SJSA1 (cell line): ENCODE data around the gene EID1. TPM values are rescaled to one million over a fixed set of nuclear protein-coding genes. Genes with fewer than 3 reads are reported as not detected.

Experiments used
- DNase-seq, 2 experiments: peaks; one replicate each; pipeline ENCODE4 v3.0.0-alpha.2; 2015 to 2020; ENCODE audit warnings: low spot score in 2 of 2, low read depth in 1 of 2
- H3K27ac ChIP-seq: fragments of 250-450 bp; sonication (Bioruptor Pico); 2 replicates; pipeline ENCODE4 v1.5.1; 2020; ENCODE audit warnings: mild to moderate bottlenecking, moderate library complexity
- H3K27me3 ChIP-seq: fragments of 250-450 bp; sonication (Bioruptor Pico); replicated peaks from 2 replicates; pipeline ENCODE4 v1.5.1; 2020; ENCODE audit warnings: mild to moderate bottlenecking, moderate library complexity
- H3K36me3 ChIP-seq: fragments of 250-450 bp; sonication (Bioruptor Pico); 2 replicates; pipeline ENCODE4 v1.5.1; 2020; ENCODE audit warnings: mild to moderate bottlenecking
- H3K4me1 ChIP-seq: fragments of 250-450 bp; sonication (Bioruptor Pico); replicated peaks from 2 replicates; pipeline ENCODE4 v1.6.1; 2021; ENCODE audit warnings: mild to moderate bottlenecking
- H3K4me3 ChIP-seq: fragments of 250-450 bp; sonication (Bioruptor Pico); 2 replicates; pipeline ENCODE4 v1.5.1; 2020; ENCODE audit warnings: mild to moderate bottlenecking
- H3K9me3 ChIP-seq: fragments of 250-450 bp; sonication (Bioruptor Pico); replicated peaks from 2 replicates; pipeline ENCODE4 v1.5.1; 2020; ENCODE audit warnings: mild to moderate bottlenecking
- total RNA-seq: library from RNA; depleted of rRNA; stranded (reverse); fragments of >200 nt; shearing (Covaris generic); gene quantifications from 2 replicates; pipeline ENCODE4 v1.2.3, GENCODE V29; 2014

EID1 gene
- total RNA-seq, 1 experiment from 2014 or later = 378 TPM

DNA sequence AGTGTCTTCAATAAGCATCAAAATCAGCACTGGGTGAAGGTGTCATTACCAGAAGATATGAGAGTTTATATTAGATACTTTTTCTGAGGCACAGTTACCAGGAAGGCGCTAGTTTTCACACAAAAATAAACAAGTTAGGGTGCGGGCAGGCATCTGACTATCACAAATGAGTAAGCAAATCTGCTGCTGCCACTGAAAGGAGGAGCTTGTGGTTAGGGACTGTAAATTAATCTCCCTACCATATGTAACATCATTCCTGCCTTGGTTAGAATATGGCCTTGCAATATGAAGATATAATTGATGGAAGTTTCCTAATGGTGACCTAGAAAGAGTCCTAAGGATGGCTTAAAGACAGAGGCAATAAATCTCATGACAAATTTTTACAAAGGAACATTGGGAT is 19.5 kb upstream of the EID1 start:
- Histone ChIP-seq H3K27ac (peak overlapping the region; percentile 83), H3K4me1 (peaks cover 45% of the 10 kb centered on the region), H3K36me3 (no peaks in the 10 kb centered on the region), H3K9me3 (no peaks in the 10 kb centered on the region), H3K4me3 (no peak overlapping the region), H3K27me3 (no peaks in the 10 kb centered on the region)
- peak; percentile 67 to 71 for DNase-seq

DNA sequence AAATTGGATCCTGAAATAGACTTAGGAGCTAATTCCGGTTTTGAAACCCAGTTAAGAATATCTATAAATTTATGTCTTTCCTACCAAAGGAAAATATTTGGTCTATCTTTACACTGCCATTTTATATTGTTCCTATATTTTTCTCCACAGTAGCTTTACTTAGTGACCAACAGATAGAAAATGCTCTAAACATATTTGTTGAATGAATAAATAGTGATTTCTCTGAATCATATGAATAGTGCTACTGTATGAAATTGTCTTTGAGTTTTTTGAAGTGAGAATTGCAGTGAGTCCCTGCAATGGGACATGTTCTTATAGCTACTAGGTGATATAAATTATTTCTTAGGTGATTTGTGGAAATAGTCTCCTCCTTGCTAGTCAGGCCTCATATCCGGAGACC is 18.5 kb upstream of the EID1 start:
- no peak for DNase-seq
- Histone ChIP-seq H3K27ac (peak overlapping the region; percentile 83), H3K27me3 (no peaks in the 10 kb centered on the region), H3K36me3 (no peaks in the 10 kb centered on the region), H3K4me1 (peaks cover 45% of the 10 kb centered on the region), H3K4me3 (no peak overlapping the region), H3K9me3 (no peaks in the 10 kb centered on the region)

DNA sequence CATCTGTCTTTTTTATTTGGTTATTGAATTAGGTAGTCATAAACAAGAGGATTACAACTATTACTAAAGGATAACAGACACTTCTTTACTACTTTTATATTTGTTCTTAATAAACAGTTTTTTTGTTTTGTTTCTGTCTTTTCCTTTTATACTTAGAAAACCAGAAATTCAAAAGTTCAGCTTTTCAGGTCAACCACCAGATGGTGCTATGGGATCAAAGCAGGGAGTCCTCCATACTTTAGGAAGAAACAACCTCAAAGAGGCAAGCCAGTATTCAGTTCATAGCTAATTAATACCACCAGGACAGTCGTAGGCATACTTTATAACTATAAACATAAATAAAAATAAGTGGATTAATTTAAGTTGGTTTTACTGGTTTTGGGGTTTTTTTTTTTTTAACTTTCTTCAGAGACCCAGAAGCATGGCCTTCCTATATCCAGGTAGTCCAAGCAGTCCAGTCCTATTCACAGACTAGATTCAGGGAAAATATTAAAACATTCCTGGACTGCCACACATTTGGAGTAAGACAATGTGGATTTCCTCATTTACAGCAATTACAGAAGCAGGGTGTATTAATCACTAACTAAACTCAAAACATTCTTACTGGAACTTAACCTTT is 16.0 kb upstream of the EID1 start:
- DNase-seq = peak; percentile 57 to 58
- H3K4me1 ChIP-seq = peaks cover 46% of the 10 kb centered on the region
- H3K27ac ChIP-seq = no peak overlapping the region
- H3K36me3 ChIP-seq = no peaks in the 10 kb centered on the region
- no peaks in the 10 kb centered on the region for H3K27me3 ChIP-seq
- H3K4me3 ChIP-seq = no peak overlapping the region
- no peaks in the 10 kb centered on the region for H3K9me3 ChIP-seq

DNA sequence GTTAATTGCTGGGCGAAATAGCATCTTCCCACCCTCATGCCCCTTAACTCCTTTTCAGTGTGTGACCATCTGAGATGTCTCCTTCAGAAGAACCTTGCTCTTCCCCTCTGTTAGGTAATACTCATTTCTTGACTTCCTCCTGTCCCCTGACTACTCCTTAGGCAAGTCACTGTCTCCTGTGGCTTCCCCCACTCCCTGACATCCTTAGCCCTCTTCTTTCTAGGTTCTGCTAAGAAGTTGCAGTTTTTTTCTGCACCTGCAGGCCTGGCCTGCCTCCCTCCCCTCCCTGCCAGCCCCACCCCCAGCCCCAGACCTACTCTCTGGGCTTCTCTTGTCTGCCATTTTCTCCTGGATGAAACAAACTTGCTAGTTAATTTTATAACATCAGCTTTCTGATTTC is 15.2 kb upstream of the EID1 start:
- no peak for DNase-seq
- Histone ChIP-seq H3K27me3 (no peaks in the 10 kb centered on the region), H3K4me3 (no peak overlapping the region), H3K9me3 (no peaks in the 10 kb centered on the region), H3K36me3 (no peaks in the 10 kb centered on the region), H3K4me1 (peaks cover 48% of the 10 kb centered on the region), H3K27ac (no peak overlapping the region)

DNA sequence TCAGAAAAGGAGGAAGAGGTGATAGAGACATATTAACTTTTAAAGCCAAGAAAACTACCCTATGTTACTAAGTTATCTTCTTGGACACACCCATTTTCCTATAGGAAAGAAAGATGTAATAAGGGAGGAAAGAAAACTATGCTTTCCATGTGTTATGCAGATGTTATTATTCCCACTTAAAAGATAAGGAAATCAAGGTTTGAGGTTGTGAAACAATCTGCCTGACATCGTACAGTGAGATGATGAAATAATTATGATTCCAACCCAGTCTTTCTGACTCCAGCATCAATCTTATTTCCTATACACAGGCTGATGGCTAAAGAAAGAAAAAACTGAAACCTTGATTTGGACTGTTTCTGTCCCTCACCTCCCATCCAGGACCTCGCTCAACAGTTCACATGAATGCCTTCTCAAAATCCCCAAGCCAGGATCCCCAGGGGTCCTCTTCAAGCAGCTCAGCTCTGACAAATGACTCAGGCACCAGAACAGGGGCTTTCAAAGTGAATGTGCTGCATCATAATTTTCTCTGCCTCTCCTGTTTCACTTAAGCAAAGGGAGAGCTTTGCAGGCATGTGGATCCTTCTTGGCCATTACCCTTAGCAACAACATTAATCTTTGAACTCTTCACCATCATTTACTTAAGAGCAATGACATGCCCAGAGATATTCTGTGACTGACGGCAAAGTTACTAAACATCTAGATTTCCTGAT is 12.4 kb upstream of the EID1 start:
- H3K27ac ChIP-seq = peak overlapping the region; percentile 91
- DNase-seq = peak in 1 of 2 experiments; percentile 64
- H3K4me3 ChIP-seq = no peak overlapping the region
- H3K4me1 ChIP-seq = peaks cover 44% of the 10 kb centered on the region
- no peaks in the 10 kb centered on the region for H3K9me3 ChIP-seq
- no peaks in the 10 kb centered on the region for H3K27me3 ChIP-seq
- H3K36me3 ChIP-seq = no peaks in the 10 kb centered on the region

DNA sequence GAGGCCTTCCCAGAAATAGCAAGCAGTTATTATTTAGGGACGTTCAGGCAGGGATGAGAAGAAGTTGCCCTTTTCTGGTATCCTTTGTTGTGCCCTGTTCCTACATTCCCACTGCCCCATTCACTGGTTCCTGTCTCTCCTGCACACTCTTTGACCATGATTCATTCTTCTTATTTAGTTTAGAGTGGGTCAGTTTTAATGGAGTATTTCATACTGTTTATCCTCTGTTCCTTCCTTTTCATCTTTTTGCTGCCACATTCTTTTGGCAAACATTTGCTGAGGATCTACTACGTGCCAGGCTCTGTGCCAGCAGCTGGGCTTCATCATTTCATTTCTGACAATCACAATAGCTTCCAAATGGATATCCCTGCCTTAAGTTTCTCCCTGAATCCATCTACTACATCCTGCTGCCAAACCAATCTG is 11.8 kb upstream of the EID1 start:
- Histone ChIP-seq H3K27me3 (no peaks in the 10 kb centered on the region), H3K36me3 (no peaks in the 10 kb centered on the region), H3K4me1 (peaks cover 44% of the 10 kb centered on the region), H3K27ac (peak overlapping the region; percentile 91), H3K4me3 (no peak overlapping the region), H3K9me3 (no peaks in the 10 kb centered on the region)
- DNase-seq = peak; percentile 71 to 84

DNA sequence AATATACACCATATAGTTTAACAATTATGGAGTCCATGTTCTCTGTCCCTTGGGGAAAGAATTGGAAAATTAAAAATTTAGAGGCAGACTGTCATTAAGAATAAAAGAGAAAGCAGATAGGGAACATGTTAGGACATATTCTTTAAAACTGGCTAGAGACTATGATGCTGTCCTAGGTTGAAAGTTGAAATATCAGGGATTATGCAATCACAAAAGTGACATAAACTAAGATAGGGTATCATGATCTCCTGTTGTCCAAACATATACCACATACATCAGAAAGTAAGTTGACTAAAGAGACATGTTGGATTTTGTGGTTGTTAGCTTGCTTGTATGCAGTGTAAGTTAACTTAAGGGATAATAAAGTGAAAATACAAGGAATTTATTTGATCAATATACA is 9.9 kb upstream of the EID1 start:
- H3K4me3 ChIP-seq = no peak overlapping the region
- H3K36me3 ChIP-seq = no peaks in the 10 kb centered on the region
- DNase-seq = no peak
- no peaks in the 10 kb centered on the region for H3K27me3 ChIP-seq
- H3K27ac ChIP-seq = peak overlapping the region; percentile 54
- no peaks in the 10 kb centered on the region for H3K9me3 ChIP-seq
- peaks cover 44% of the 10 kb centered on the region for H3K4me1 ChIP-seq

DNA sequence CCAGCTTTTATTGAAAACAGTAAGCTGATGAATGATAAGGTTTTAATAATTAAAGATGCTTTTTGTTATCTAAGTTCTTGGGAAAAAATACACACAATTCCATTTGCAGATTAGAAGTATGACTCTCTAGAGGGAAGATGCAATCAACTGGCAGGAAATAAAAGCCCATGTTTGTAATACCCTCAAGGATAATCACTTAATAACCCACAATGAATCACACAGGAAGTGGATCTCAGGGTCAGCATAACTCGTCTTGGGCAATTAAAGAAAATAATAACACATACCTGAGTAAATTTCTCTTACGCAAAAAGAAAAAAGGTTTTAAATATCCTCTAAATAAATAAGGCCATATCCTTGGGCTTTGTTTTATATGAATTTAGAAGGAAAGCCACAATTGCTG is 9.4 kb upstream of the EID1 start:
- no peaks in the 10 kb centered on the region for H3K36me3 ChIP-seq
- peak in 1 of 2 experiments; percentile 79 for DNase-seq
- no peaks in the 10 kb centered on the region for H3K9me3 ChIP-seq
- H3K27me3 ChIP-seq = no peaks in the 10 kb centered on the region
- no peak overlapping the region for H3K4me3 ChIP-seq
- H3K4me1 ChIP-seq = peaks cover 44% of the 10 kb centered on the region
- peak overlapping the region; percentile 54 for H3K27ac ChIP-seq

DNA sequence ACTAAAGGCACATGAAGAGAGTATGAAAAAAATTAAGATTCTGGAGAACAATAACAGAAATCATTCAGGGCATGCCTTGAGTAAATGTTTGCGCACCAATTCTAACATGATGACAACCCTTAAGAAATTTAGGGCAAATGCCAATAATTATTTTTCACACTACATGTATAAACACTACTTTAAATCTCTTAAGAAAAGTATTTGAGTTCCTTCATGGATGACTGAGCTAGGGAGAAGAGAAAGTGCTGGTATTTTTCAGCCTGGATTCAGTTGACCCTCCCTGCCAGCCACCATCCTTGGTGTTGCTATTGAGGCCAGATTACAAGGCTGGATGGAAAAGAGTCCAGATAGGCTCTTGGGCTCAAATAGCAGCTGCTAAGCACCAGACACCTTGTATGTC is 8.0 kb upstream of the EID1 start:
- Histone ChIP-seq H3K4me3 (no peak overlapping the region), H3K27me3 (no peaks in the 10 kb centered on the region), H3K27ac (no peak overlapping the region), H3K36me3 (no peaks in the 10 kb centered on the region), H3K4me1 (peaks cover 52% of the 10 kb centered on the region), H3K9me3 (no peaks in the 10 kb centered on the region)
- no peak for DNase-seq

DNA sequence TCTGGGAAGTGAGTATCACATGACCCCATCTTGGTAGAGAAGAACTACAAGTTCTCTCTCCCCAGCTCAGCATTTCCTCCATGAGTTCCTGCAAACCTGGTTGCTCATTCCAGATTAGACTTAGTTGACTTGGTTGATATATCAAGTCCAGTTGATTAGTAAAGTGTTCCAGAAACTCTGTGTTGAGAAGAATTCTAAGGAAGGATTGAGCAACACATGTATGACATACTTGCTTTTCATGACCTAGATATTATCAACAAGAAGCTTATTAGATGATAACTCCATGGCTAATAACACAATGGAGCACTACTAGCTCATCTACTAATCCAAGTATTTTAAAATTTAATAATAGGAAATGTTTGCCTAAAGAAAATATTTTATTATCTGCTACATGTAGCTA is 6.4 kb upstream of the EID1 start:
- no peak overlapping the region for H3K4me3 ChIP-seq
- no peak for DNase-seq
- no peak overlapping the region for H3K27ac ChIP-seq
- no peaks in the 10 kb centered on the region for H3K9me3 ChIP-seq
- H3K4me1 ChIP-seq = peaks cover 49% of the 10 kb centered on the region
- H3K27me3 ChIP-seq = no peaks in the 10 kb centered on the region
- no peaks in the 10 kb centered on the region for H3K36me3 ChIP-seq

DNA sequence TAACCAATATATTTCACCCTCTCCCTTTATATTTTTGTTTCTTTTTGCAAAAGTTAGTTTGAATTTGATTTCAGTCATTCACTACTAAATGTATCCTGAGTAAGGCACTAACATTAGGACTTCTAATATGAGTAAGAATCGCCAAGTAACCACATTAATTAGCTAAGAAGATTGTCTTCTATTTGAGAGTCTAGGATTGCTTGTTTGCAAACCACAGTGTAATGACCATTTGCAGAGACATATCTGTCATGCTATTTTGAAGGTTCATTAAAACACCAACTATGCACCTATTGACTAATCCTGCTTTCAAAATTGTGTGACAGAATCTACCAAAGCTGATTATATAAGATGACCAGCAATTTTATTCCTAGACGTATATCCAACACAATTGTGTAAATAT is 5.3 kb upstream of the EID1 start:
- no peak overlapping the region for H3K27ac ChIP-seq
- peaks cover 41% of the 10 kb centered on the region for H3K4me1 ChIP-seq
- H3K36me3 ChIP-seq = no peaks in the 10 kb centered on the region
- H3K27me3 ChIP-seq = no peaks in the 10 kb centered on the region
- no peak for DNase-seq
- H3K4me3 ChIP-seq = no peak overlapping the region
- H3K9me3 ChIP-seq = no peaks in the 10 kb centered on the region

DNA sequence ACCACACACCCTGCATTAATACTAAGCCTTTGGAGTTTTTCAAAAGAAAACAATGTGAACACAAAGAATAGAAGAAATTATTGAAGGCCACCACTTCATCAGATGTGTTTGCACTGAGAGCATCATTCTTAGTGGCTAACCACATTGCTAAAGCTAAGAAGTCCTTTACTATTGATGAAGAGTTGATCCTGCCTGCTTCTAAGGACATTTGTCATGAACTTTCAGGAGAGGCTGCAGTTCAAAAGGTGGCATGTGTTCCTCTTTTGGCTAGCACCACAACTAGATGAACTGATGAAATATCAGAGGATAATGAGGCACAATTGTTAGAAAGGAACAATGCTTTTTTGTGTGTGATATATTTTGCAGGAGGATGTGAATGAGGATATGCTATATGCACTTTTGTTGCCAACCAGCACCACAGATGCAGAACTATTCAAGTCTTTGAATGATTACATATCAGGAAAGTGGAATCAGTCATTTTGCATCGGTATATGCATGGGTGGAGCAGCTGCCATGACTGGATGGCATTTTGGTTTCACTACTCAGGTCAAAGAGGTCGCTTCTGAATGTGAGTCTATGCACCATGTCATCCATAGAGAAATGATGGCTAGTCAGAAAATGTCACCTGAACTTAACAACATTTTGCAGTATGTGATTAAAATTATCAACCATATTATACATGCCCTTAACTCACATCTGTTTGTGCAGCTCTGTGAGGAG is 2.5 kb upstream of the EID1 start:
- peaks cover 31% of the 10 kb centered on the region for H3K4me1 ChIP-seq
- no peak overlapping the region; the same call in 1 of the 2 replicates for H3K27ac ChIP-seq
- peaks cover 18% of the 10 kb centered on the region for H3K36me3 ChIP-seq
- no peak overlapping the region for H3K4me3 ChIP-seq
- peak in 1 of 2 experiments; percentile 60 for DNase-seq
- H3K9me3 ChIP-seq = no peaks in the 10 kb centered on the region
- no peaks in the 10 kb centered on the region for H3K27me3 ChIP-seq

DNA sequence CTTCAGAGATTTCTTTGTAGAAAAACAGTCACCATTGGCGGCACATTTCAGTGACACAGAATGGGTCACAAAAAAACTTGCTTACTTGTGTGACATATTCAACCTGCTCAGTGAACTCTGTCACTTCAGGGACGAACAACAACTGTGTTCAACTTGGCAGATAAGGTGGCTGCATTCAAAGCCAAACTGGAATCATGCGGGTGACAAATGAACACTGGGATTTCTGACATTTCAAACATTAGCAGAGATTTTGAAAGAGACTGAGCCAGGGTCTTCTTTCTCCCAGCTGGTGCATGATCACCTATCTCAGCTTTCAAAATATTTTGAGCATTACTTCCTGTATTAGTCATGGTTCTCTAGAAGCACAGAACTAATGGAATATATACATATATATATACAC is 1.9 kb upstream of the EID1 start:
- DNase-seq = no peak

DNA sequence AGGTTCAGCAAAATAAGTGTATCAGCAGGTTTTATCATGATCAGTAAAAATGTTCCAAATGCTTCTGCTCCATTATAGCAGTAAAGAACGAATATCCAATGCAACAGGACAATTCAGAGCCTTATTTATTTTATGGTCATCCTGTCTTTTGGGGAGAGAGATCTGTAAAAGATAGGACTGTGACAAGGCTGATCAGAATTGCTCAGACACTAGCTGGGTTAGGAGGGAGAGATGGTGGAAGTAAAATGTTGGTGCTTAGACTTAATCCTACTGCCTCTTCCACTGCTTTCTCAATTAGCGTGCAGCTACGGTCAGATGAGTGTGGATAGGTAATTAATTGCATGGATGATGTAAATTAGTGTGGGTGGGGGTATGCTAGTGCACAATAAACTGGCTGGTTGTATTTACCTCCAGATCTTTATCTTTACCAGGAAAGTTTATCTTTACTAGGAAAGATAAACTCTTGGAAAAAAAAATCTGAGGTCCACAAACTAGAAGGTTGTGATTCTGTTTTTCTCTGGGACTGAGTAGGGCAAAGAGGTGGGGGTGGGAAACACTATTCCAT is 2.2 kb downstream of the EID1 start:
- no peak for DNase-seq
- Histone ChIP-seq H3K27ac (no peak overlapping the region), H3K4me1 (peaks cover 26% of the 10 kb centered on the region), H3K9me3 (no peaks in the 10 kb centered on the region), H3K36me3 (peaks cover 18% of the 10 kb centered on the region), H3K27me3 (no peaks in the 10 kb centered on the region), H3K4me3 (no peak overlapping the region)

More for the DNA sequence above, 1.9 kb upstream of the EID1 start:
- no peak overlapping the region for H3K27ac ChIP-seq
- peaks cover 31% of the 10 kb centered on the region for H3K4me1 ChIP-seq
- peaks cover 18% of the 10 kb centered on the region for H3K36me3 ChIP-seq
- no peak overlapping the region for H3K4me3 ChIP-seq
- H3K9me3 ChIP-seq = no peaks in the 10 kb centered on the region
- no peaks in the 10 kb centered on the region for H3K27me3 ChIP-seq
